Dedifferentiated amniotic fluid mesenchymal stem cell (primary cell): ENCODE results near the gene UGT2B17.
"Not testable (repeated sequence)": the region's sequence is repeated elsewhere in the genome, so short reads cannot be mapped to it uniquely, and the experiment has no call there.

ENCODE experiments used
- DNase-seq: peaks from one replicate; pipeline ENCODE4 v3.0.0-alpha.2; 2016; ENCODE audit errors: extremely low spot score

The UGT2B17 gene

DNA sequence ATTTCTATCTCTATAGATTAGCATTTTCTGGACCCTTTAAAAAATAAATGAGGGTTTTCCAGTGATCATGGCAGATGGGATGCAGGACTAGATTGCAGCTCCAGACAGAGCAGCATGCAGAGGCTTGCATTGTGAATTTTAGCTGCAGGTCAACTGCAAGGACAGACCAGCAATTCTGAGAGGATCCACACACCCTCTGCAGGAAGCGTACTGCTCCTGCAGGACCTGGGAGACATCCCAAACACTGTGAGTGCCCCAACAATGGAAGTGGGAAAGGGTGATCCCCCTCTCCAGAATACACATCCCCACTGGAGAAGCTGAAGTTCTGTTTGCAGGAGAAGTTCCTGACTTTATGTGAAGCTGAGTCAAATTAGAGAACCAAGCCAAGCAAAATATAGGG is 7.1 kb downstream of the UGT2B17 start:
- DNase-seq: not testable (repeated sequence)

- not testable (repeated sequence) for DNase-seq
Observed at GRCh38 chr4:68568535-68568934, 7.6 kb downstream of the UGT2B17 start.

- not testable (repeated sequence) for DNase-seq
Observed at GRCh38 chr4:68566364-68566763, 9.8 kb downstream of the UGT2B17 start.

DNA sequence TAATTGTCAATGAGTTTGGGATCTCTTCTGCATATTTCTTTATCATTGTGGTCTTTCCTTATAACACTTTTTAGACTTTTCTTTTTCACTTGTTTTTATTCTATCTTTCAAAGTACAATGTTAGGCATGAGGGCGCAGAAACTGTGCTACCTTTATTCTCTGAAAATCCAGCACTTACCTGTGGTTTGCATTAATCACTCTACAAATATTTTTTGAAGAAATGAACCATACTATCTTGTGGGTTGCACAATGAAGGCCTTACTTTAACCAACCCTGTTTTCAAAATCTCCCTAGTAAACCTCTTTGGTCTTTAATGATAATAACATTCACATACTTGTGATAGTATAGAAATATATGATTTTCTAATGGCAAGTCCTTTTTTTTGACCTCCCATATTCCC is 11.0 kb downstream of the UGT2B17 start:
- not testable (repeated sequence) for DNase-seq

DNA sequence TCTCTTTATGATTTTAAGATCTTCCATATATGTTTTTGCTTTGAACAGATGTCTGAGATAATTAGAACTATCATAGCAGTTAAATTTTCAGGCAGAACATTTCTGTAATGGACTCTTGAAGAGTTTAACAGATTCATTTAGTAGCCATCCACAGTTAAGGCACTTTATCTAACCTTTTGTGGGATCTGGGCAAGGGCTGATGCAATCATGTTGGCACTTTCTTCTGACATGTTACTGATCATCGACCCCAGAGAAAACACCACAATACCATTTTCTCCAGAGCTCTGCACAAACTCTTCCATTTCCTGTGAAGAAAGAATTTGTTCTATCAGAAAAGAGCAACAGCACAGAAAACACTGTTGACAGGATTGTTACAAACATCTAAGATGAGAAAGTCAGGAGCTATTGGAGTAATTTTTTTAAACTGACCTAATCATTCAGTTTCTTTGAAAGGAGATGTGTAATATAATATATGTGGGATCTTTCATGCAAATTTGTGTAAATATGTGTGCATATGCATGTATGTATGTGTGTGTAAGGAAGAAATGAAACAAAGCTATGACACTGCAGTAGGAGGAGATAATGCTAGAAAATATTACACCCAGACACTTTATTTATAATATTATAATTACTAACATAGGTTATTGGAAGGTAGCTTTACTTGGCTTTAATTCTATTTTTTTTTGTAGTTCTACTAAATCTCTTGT is 15.6 kb downstream of the UGT2B17 start:
- DNase-seq: not testable (repeated sequence)

- DNase-seq: not testable (repeated sequence)
Observed at GRCh38 chr4:68553830-68554229, 22.3 kb downstream of the UGT2B17 start.

- DNase-seq: not testable (repeated sequence)
Observed at GRCh38 chr4:68552818-68553811, 23.0 kb downstream of the UGT2B17 start.

DNA sequence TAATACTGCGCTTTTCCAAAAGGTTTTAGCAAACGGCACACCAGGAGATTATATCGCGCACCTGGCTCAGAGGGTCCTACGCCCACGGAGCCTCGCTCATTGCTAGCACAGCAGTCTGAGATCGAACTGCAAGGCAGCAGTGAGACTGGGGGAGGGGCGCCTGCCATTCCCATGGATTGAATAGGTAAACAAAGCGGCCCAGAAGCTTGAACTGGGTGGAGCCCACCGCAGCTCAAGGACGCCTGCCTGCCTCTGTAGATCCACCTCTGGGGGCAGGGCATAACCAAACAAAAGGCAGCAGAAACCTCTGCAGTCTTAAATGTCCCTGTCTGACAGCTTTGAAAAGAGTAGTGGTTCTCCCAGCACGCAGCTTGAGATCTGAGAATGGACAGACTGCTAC is 33.4 kb downstream of the UGT2B17 start:
- DNase-seq: not testable (repeated sequence)

- DNase-seq: no peak
Observed at GRCh38 chr4:68536375-68536774, 39.7 kb downstream of the UGT2B17 start.

DNA sequence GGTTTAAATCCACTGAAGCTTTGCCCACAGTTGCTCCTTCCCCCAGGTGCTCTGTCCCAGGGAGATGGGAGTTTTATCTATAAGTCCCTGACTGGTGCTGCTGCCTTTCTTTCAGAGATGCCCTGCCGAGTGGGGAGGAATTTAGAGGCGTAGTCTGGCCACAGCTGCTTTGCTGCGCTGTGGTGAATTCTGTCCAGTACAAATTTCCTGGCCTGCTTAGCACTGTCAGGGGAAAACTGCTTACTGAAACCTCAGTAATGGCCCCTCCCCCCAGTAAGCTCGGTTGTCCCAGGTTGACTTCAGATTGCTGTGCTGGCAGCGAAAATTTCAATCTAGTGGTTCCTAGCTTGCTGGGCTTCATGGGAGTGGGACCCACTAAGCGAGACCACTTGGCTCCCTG is 40.1 kb downstream of the UGT2B17 start:
- no peak for DNase-seq

GRCh38 chr4:68522232-68522631 is 53.9 kb downstream of the UGT2B17 start:
- DNase-seq: not testable (repeated sequence)

DNA sequence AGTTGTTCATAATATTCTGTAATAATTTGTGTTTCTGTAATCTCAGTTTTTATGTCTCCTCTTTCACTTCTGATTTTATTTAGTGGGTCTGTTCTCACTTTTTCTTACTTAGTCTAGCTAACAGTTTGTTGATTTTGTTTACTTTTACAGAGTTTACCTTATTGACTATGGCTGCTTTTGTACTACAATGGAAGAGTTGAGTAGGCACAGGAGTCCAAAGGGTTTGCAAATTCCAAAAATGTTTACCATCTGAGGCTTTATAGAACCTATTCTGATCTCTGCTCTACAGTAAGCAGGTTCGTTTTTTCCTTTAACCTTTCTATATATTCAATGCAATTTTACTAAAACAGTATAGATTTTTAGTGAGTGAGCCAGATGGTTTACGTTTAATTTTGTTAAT is 55.1 kb downstream of the UGT2B17 start:
- no peak for DNase-seq

GRCh38 chr4:68518889-68519288 is 57.2 kb downstream of the UGT2B17 start:
- no peak for DNase-seq

DNA sequence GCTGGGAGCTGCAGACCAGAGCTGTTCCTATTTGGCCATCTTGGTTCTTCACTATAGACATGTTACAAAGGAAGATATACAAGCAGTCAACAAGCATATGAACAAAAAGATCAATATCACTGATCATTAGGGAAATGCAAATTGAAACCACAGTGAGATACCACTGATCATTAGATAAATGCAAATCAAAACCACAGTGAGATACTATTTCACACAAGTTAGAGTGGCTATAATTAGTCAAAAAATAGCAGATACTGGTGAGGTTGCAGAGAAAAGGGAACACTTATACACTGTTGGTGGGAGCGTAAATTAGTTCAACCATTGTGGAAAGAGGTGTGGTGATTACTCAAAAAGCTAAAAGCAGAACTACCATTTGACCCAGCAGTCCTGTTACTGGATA is 70.7 kb downstream of the UGT2B17 start:
- DNase-seq: not testable (repeated sequence)

DNA sequence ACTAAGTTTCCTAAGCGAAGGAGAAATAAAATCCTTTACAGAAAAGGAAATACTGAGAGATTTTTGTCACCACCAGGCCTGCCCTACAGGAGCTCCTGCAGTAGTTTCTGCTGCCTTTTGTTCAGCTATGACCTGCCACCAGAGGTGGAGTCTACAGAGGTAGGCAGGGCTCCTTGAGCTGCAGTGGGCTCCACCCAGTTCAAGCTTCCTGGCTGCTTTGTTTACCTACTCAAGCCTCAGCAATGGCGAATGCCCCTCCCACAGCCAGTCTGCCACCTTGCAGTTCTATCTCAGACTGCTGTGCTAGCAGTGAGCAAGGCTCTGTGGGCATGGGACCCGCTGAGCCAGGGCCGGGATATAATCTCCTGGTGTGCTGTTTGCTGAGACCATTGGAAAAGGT is 71.3 kb downstream of the UGT2B17 start:
- not testable (repeated sequence) for DNase-seq

- DNase-seq: not testable (repeated sequence)
Observed at GRCh38 chr4:68503462-68503861, 72.7 kb downstream of the UGT2B17 start.

DNA sequence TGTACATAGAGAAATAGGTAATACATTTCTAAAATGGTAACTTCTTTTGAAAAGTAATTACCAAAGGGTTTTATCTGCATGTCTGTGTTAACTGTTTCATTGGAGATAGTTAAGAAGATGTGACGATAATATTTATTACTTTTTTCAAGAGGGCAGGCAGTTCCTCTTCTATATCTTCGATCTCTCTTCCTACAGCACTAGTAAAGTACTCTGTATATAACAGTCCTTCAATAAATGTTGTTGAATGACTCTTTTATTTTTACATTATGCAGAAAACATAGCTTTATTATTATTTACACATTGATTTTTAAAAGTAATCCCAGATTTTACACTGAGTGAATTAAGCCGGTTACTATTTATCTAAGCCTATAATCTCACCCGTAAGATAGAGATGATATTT is 77.1 kb downstream of the UGT2B17 start:
- DNase-seq: no peak

DNA sequence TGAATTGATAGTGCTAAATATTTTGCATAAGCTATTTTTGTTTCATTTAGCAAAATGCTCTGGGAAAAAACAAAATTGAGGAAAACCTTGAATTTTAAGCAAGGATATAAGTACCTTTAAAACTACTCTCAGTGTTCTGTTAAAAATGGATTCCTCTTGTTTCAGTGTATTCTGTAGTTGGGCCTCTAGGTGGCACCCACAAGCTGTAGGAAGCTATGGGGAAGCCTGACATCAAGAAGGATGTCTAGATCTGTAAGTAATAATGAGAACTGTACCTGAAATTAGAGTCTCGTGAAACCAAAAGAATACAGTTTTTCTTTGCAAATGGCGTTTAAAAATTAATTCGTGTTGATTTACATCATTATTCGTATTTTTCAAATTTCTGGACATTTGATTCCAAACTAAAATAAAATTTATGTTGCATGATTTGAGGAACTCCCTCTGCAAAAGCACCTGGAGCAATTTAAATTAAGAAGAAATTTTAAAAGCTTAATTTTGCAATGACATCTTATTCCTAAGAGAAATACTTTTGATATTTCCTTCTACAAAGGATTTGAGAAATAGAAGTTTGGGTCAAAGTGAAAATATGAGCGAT is 77.6 kb downstream of the UGT2B17 start:
- peak; percentile 76 for DNase-seq

- no peak for DNase-seq
Observed at GRCh38 chr4:68494688-68495087, 81.4 kb downstream of the UGT2B17 start.

- DNase-seq: no peak
Observed at GRCh38 chr4:68490826-68491457, 85.2 kb downstream of the UGT2B17 start.

GRCh38 chr4:68489338-68489737 is 86.8 kb downstream of the UGT2B17 start:
- no peak for DNase-seq
